Ishikawa (cell line): ENCODE measurements around the gene CERS6.

Experiments
- CEBPB ChIP-seq: IDR thresholded peaks from 2 replicates; pipeline ENCODE4 v1.6.1; 2012
- EGR1 ChIP-seq: IDR thresholded peaks from 2 replicates; pipeline ENCODE4 v1.6.1; 2012
- EP300 ChIP-seq: IDR thresholded peaks from 2 replicates; pipeline ENCODE4 v1.6.1; 2012; ENCODE audit warnings: borderline replicate concordance
- MAX ChIP-seq: IDR thresholded peaks from 2 replicates; pipeline ENCODE4 v1.6.1; 2012
- NFIC ChIP-seq: IDR thresholded peaks from 2 replicates; pipeline ENCODE4 v1.6.1; 2012
- REST ChIP-seq: IDR thresholded peaks from 2 replicates; pipeline ENCODE4 v1.6.1; 2012; ENCODE audit warnings: low read depth, mild to moderate bottlenecking
- TAF1 ChIP-seq: IDR thresholded peaks from 2 replicates; pipeline ENCODE4 v1.6.1; 2012; ENCODE audit warnings: low read depth, mild to moderate bottlenecking
- TCF12 ChIP-seq: IDR thresholded peaks from 2 replicates; pipeline ENCODE4 v1.6.1; 2012; ENCODE audit warnings: low read depth
- TEAD4 ChIP-seq: IDR thresholded peaks from 2 replicates; pipeline ENCODE4 v1.6.1; 2012
- ZBTB7A ChIP-seq: IDR thresholded peaks from 2 replicates; pipeline ENCODE4 v1.6.1; 2012; ENCODE audit warnings: low read depth

GRCh38 chr2:168716839-168717238, 260.8 kb downstream of the CERS6 start:
- TF ChIP-seq EP300 (no peak), TAF1 (no peak), CEBPB (no peak), MAX (no peak), EGR1 (no peak), REST (no peak), TCF12 (no peak), ZBTB7A (no peak), TEAD4 (no peak), NFIC (no peak)
